Neural progenitor cell (in vitro differentiated cells): ENCODE results near the gene IBTK.

Experiments
- EZH2 ChIP-seq: fragments of 200-600 bp; sonication (generic); IDR thresholded peaks from 2 replicates; pipeline ENCODE4 v1.6.1; 2017; ENCODE audit warnings: antibody characterized with exemption, mild to moderate bottlenecking, moderate library complexity
- EZH2phosphoT487 ChIP-seq: fragments of 200-600 bp; sonication (generic); IDR thresholded peaks from 2 replicates; pipeline ENCODE4 v1.6.1; 2017; ENCODE audit warnings: antibody characterized with exemption
- TF ChIP-seq, protein P1 (sequence below): fragments of 200-600 bp; sonication (generic); IDR thresholded peaks from 2 replicates; pipeline ENCODE4 v1.5.1; 2017; ENCODE audit warnings: antibody characterized with exemption, mild to moderate bottlenecking

DNA sequence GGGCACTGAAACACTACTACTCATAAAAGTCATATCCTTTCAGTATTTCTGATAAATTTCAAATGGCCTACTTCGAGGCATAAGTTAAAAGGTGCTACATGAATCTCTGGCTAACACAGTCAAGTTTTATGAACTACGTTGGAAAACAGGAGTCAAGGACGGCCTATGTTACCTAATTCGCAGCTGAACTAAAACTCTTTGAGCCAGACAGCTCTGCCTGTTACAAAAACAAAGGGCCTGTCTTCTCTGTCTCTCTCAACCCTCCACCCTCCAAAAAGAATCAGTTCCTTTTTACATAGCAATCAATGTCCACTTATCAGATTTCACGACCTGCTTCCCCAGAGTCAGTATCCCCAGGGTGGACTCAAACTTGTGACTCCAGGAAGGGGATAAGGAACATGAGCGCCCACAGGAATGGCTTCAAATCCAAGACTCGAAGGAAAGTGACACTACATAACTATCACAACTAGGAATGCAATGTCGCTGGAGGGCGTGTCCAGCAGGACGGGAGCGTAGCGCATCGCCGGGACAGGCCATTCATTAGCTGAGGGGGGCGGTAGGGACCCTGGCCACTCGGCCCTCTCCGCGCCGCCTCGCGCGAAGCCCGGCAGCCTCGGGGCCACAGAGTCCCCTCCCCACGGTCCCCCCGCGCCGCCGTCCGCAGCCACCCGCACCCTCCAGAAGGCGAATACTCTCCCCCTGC is 591 bp downstream of the IBTK start:
- TF ChIP-seq, protein P1, sequence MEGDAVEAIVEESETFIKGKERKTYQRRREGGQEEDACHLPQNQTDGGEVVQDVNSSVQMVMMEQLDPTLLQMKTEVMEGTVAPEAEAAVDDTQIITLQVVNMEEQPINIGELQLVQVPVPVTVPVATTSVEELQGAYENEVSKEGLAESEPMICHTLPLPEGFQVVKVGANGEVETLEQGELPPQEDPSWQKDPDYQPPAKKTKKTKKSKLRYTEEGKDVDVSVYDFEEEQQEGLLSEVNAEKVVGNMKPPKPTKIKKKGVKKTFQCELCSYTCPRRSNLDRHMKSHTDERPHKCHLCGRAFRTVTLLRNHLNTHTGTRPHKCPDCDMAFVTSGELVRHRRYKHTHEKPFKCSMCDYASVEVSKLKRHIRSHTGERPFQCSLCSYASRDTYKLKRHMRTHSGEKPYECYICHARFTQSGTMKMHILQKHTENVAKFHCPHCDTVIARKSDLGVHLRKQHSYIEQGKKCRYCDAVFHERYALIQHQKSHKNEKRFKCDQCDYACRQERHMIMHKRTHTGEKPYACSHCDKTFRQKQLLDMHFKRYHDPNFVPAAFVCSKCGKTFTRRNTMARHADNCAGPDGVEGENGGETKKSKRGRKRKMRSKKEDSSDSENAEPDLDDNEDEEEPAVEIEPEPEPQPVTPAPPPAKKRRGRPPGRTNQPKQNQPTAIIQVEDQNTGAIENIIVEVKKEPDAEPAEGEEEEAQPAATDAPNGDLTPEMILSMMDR: peak; percentile 22
- TF ChIP-seq EZH2phosphoT487: no peak
- no peak for TF ChIP-seq EZH2
